HEK293 (cell line): ENCODE data around the gene CACNA2D1.

Source experiments
- CTCF ChIA-PET: fragments of 350-600 bp; formaldehyde crosslinking; extraction: SDS; loops from one replicate; lab custom pipeline; 2021; ENCODE audit warnings: antibody characterized with exemption; lab: Yijun Ruan, JAX
- POLR2A ChIA-PET: fragments of 300-600 bp; formaldehyde crosslinking; extraction: SDS; loops from one replicate; lab custom pipeline; 2020; ENCODE audit warnings: antibody characterized with exemption, inconsistent platforms; lab: Yijun Ruan, JAX
- H3K27ac ChIP-seq: fragments of 200-500 bp; sonication (Bioruptor generic); 2 replicates; pipeline ENCODE4 v1.5.1; 2014; ENCODE audit warnings: low read depth, low read length, control low read depth, inconsistent platforms; ENCODE audit errors: extremely low read depth
- H3K36me3 ChIP-seq, 2 experiments: fragments of 200-500 bp in 1 of 2; sonication (Bioruptor generic) in 1 of 2; 1 replicate in 1 of 2; 2 replicates in 1 of 2; pipeline ENCODE4 v1.5.1; 2014 to 2017; ENCODE audit warnings: inconsistent platforms in 2 of 2, low read length in 2 of 2; ENCODE audit not compliant: control insufficient read depth in 2 of 2, insufficient read depth in 1 of 2
- H3K4me1 ChIP-seq: fragments of 200-500 bp; sonication (Bioruptor generic); 2 replicates; pipeline ENCODE4 v1.5.1; 2014; ENCODE audit warnings: mild to moderate bottlenecking, low read length, inconsistent platforms; ENCODE audit not compliant: control insufficient read depth, insufficient read depth
- H3K4me3 ChIP-seq: 2 replicates; pipeline ENCODE4 v1.5.1; 2011; ENCODE audit warnings: low read depth, mild to moderate bottlenecking, control low read depth, low read length, moderate library complexity
- H3K9me3 ChIP-seq: fragments of 200-500 bp; sonication (Bioruptor generic); 2 replicates; pipeline ENCODE4 v1.5.1; 2014; ENCODE audit warnings: low read depth, low read length, inconsistent platforms; ENCODE audit not compliant: control insufficient read depth, insufficient read depth
- MYNN ChIP-seq: fragments of 450-650 bp; formaldehyde crosslinking; IDR thresholded peaks from 2 replicates; pipeline ENCODE4 v1.5.1; 2016; ENCODE audit warnings: missing biosample characterization, missing genetic modification characterization, borderline replicate concordance
- PRDM2 ChIP-seq: fragments of 450-650 bp; formaldehyde crosslinking; IDR thresholded peaks from 2 replicates; pipeline ENCODE4 v1.5.1; 2016; ENCODE audit warnings: missing biosample characterization, missing genetic modification characterization, borderline replicate concordance
- SCRT2 ChIP-seq: fragments of 450-650 bp; formaldehyde crosslinking; IDR thresholded peaks from 2 replicates; pipeline ENCODE4 v1.5.1; 2016; ENCODE audit warnings: missing biosample characterization, missing genetic modification characterization
- TCF7L2 ChIP-seq: IDR thresholded peaks from 2 replicates; pipeline ENCODE4 v1.6.1; 2011; ENCODE audit warnings: low read depth, mild to moderate bottlenecking, inconsistent platforms, low read length, moderate library complexity, borderline replicate concordance
- ZBTB49 ChIP-seq: fragments of 450-650 bp; formaldehyde crosslinking; IDR thresholded peaks from 2 replicates; pipeline ENCODE4 v1.5.1; 2016; ENCODE audit warnings: missing biosample characterization, missing genetic modification characterization, low read depth
- ZFP41 ChIP-seq: fragments of 450-650 bp; formaldehyde crosslinking; IDR thresholded peaks from 2 replicates; pipeline ENCODE4 v1.5.1; 2016; ENCODE audit warnings: missing biosample characterization, missing genetic modification characterization, borderline replicate concordance
- ZNF391 ChIP-seq: fragments of 450-650 bp; formaldehyde crosslinking; IDR thresholded peaks from 2 replicates; pipeline ENCODE4 v1.5.1; 2016; ENCODE audit warnings: low read depth, missing biosample characterization, missing genetic modification characterization, borderline replicate concordance
- ZNF416 ChIP-seq: fragments of 450-650 bp; formaldehyde crosslinking; IDR thresholded peaks from 2 replicates; pipeline ENCODE4 v1.5.1; 2016; ENCODE audit warnings: missing biosample characterization, missing genetic modification characterization
- ZNF423 ChIP-seq: fragments of 450-650 bp; formaldehyde crosslinking; IDR thresholded peaks from 2 replicates; pipeline ENCODE4 v1.5.1; 2016; ENCODE audit warnings: missing biosample characterization, missing genetic modification characterization
- ZNF510 ChIP-seq: fragments of 450-650 bp; formaldehyde crosslinking; IDR thresholded peaks from 2 replicates; pipeline ENCODE4 v1.5.1; 2018; ENCODE audit warnings: mild to moderate bottlenecking, missing genetic modification characterization, missing biosample characterization; ENCODE audit not compliant: insufficient replicate concordance
- ZNF549 ChIP-seq: fragments of 450-650 bp; IDR thresholded peaks from 2 replicates; pipeline ENCODE4 v1.5.1; 2018; ENCODE audit warnings: missing biosample characterization, missing genetic modification characterization, mild to moderate bottlenecking, inconsistent platforms, moderate library complexity
- ZNF692 ChIP-seq: fragments of 450-650 bp; formaldehyde crosslinking; IDR thresholded peaks from 2 replicates; pipeline ENCODE4 v1.5.1; 2016; ENCODE audit warnings: missing biosample characterization, missing genetic modification characterization
- ZNF830 ChIP-seq: fragments of 450-650 bp; IDR thresholded peaks from 2 replicates; pipeline ENCODE4 v1.5.0; 2018; ENCODE audit warnings: missing biosample characterization, missing genetic modification characterization, low read depth, mild to moderate bottlenecking, moderate library complexity
- ZNF837 ChIP-seq: fragments of 450-650 bp; formaldehyde crosslinking; IDR thresholded peaks from 2 replicates; pipeline ENCODE4 v1.5.1; 2016; ENCODE audit warnings: missing biosample characterization, missing genetic modification characterization
- TF ChIP-seq, protein P1 (sequence below): fragments of 450-650 bp; formaldehyde crosslinking; IDR thresholded peaks from 2 replicates; pipeline ENCODE4 v1.5.1; 2016; ENCODE audit warnings: missing biosample characterization, missing genetic modification characterization
- TF ChIP-seq, protein P2 (sequence below): fragments of 450-650 bp; formaldehyde crosslinking; IDR thresholded peaks from 2 replicates; pipeline ENCODE4 v1.5.1; 2016; ENCODE audit warnings: missing biosample characterization, missing genetic modification characterization, borderline replicate concordance

The CACNA2D1 gene

GRCh38 chr7:81990395-81990794 lies 453.2 kb downstream of the CACNA2D1 start:
- ChIA-PET POLR2A (no interaction called here), CTCF (interaction anchor here (1.0 kb wide), 1 partner anchor 27 kb away, joined by 6 read pairs; no protein-coding TSS in a partner anchor)
- no peaks in the 10 kb centered on the region for H3K9me3 ChIP-seq

More at GRCh38 chr7:81990395-81990794, 453.2 kb downstream of the CACNA2D1 start:
- Histone ChIP-seq H3K27ac (no peak overlapping the region), H3K4me1 (no peaks in the 10 kb centered on the region), H3K4me3 (no peak overlapping the region)
- TF ChIP-seq ZFP41 (tag by site-specific recombination) (no peak), ZNF549 (tag by site-specific recombination) (no peak), ZBTB49 (no peak), SCRT2 (tag by site-specific recombination) (no peak), ZNF423 (tag by site-specific recombination) (no peak), TCF7L2 (no peak), MYNN (tag by site-specific recombination) (no peak), ZNF692 (no peak), ZNF837 (tag by site-specific recombination) (no peak), ZNF830 (tag by site-specific recombination) (no peak), ZNF391 (tag by site-specific recombination) (no peak), ZNF510 (tag by site-specific recombination) (no peak), ZNF416 (tag by site-specific recombination) (no peak), PRDM2 (tag by site-specific recombination) (no peak)
- TF ChIP-seq, protein P1, sequence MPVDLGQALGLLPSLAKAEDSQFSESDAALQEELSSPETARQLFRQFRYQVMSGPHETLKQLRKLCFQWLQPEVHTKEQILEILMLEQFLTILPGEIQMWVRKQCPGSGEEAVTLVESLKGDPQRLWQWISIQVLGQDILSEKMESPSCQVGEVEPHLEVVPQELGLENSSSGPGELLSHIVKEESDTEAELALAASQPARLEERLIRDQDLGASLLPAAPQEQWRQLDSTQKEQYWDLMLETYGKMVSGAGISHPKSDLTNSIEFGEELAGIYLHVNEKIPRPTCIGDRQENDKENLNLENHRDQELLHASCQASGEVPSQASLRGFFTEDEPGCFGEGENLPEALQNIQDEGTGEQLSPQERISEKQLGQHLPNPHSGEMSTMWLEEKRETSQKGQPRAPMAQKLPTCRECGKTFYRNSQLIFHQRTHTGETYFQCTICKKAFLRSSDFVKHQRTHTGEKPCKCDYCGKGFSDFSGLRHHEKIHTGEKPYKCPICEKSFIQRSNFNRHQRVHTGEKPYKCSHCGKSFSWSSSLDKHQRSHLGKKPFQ (tag by site-specific recombination) = no peak
- TF ChIP-seq, protein P2, sequence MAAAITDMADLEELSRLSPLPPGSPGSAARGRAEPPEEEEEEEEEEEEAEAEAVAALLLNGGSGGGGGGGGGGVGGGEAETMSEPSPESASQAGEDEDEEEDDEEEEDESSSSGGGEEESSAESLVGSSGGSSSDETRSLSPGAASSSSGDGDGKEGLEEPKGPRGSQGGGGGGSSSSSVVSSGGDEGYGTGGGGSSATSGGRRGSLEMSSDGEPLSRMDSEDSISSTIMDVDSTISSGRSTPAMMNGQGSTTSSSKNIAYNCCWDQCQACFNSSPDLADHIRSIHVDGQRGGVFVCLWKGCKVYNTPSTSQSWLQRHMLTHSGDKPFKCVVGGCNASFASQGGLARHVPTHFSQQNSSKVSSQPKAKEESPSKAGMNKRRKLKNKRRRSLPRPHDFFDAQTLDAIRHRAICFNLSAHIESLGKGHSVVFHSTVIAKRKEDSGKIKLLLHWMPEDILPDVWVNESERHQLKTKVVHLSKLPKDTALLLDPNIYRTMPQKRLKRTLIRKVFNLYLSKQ (tag by site-specific recombination) = no peak
- TF ChIP-seq, all 188 proteins: peak for 0
- no peaks in the 10 kb centered on the region for H3K36me3 ChIP-seq
